ENCODE results near the gene SPTY2D1.
"Not testable (repeated sequence)": the region's sequence is repeated elsewhere in the genome, so short reads cannot be mapped to it uniquely, and the experiment has no call there.

SPTY2D1 gene

DNA sequence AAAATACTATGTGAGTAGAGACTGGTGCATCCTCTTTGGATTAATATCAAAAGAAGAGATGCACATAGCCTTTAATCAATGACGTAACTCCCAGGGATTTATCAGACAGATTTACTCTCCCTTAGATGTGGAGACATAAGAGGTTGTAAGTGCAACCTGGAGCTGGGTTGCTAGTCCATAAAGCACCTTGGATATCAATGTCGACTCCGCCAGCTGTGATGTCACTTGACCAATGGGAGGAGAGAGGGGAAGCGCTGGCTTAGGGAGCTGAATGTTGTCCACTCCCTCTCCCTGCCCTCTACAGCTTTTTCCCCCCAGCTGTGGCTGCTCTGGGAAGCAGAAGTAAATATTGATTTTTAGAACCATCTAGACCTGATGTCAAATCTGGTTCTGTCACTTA, 35.6 kb upstream of the SPTY2D1 start:
- DNase-seq (ENCODE audit: low read depth) = no peak
- no peak overlapping the region for H3K4me3 ChIP-seq (ENCODE audit: control insufficient read depth, low read depth, low read length)
- TF ChIP-seq, protein P1, sequence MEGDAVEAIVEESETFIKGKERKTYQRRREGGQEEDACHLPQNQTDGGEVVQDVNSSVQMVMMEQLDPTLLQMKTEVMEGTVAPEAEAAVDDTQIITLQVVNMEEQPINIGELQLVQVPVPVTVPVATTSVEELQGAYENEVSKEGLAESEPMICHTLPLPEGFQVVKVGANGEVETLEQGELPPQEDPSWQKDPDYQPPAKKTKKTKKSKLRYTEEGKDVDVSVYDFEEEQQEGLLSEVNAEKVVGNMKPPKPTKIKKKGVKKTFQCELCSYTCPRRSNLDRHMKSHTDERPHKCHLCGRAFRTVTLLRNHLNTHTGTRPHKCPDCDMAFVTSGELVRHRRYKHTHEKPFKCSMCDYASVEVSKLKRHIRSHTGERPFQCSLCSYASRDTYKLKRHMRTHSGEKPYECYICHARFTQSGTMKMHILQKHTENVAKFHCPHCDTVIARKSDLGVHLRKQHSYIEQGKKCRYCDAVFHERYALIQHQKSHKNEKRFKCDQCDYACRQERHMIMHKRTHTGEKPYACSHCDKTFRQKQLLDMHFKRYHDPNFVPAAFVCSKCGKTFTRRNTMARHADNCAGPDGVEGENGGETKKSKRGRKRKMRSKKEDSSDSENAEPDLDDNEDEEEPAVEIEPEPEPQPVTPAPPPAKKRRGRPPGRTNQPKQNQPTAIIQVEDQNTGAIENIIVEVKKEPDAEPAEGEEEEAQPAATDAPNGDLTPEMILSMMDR (conservative IDR thresholded peaks at IDR 0.05; ENCODE audit: control insufficient read depth, insufficient read depth, low read depth, low read length) = no peak

DNA sequence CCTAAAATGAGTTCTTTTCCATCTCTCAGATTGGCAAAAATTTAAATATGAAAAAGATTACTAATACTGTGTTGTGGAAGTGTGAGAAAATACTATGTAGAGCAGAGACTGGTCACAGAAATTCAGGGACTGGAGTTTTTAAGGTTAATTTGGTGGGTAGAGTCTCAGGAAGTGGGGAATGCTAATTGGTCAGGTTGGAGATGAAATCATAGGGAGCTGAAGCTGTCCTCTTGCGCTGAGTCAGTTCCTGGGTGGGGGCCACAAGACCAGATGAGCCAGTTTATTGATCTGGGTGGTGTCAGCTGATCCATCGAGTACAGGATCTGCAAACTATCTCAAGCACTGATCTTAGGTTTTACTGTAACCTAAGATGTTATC, 35.1 kb upstream of the SPTY2D1 start:
- H3K4me3 ChIP-seq (ENCODE audit: control insufficient read depth, low read depth, low read length) = no peak overlapping the region
- TF ChIP-seq, protein P1 (conservative IDR thresholded peaks at IDR 0.05; ENCODE audit: control insufficient read depth, insufficient read depth, low read depth, low read length) = no peak
- peak; percentile 40 for DNase-seq (ENCODE audit: low read depth)

DNA sequence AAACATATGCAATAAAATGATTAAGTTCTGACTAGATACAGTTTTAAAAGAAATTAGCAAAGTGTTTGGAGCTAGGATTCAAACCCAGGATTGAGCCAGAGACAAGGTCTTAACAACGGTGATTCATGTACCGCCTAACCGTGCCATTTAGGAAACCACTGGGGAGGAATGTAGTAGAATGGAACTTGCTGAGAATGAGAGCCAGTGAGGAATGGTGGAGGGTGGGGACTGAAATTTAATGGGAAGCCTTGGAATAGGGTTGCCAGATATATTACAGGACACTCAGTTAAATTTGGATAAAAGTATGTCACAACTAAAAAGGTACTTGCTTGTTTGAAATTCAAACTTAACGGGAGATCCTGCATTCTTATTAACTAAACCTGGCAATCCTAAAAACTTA, 34.0 kb upstream of the SPTY2D1 start:
- TF ChIP-seq, protein P1 (conservative IDR thresholded peaks at IDR 0.05; ENCODE audit: control insufficient read depth, insufficient read depth, low read depth, low read length) = no peak
- no peak for DNase-seq (ENCODE audit: low read depth)
- H3K4me3 ChIP-seq (ENCODE audit: control insufficient read depth, low read depth, low read length) = no peak overlapping the region

DNA sequence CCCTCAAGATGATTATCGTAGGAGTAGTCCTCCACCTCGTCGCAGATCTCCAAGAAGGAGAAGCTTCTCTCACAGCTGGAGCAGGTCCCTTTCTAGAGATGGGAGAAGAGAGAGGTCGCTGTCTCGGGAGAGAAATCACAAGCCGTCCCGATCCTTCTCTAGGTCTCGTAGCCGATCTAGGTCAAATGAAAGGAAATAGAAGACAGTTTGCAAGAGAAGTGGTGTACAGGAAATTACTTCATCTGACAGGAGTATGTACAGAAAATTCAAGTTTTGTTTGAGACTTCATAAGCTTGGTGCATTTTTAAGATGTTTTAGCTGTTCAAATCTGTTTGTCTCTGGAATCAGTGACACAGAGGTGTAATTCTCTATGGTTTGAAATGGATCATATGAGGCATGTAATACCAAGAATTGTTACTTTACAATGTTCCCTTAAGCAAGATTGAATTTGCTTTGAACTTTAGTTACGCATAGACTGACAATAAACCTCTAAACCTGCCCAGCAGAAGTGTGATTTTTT, 31.3 kb upstream of the SPTY2D1 start:
- H3K4me3 ChIP-seq (ENCODE audit: control insufficient read depth, low read depth, low read length); DNase-seq (ENCODE audit: low read depth): not testable (repeated sequence)

DNA sequence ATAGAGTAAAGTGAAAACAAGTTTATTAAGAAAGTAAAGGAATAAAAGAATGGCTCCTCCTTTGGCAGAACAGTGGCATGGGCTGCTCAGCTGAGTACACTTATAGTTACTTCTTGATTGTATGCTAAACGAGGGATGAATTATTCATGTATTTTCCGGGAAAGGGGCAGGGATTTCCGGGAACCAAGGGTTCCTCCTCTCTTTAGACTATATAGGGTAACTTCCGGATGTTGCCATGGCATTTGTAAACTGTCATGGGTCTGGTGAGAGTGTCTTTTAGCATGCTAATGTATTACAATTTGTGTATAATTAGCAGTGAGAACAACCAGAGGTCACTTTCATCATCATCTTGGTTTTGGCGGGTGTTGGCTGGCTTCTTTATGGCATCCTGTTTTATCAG, 23.5 kb upstream of the SPTY2D1 start:
- H3K4me3 ChIP-seq (ENCODE audit: control insufficient read depth, low read depth, low read length) = no peak overlapping the region
- TF ChIP-seq, protein P1 (conservative IDR thresholded peaks at IDR 0.05; ENCODE audit: control insufficient read depth, insufficient read depth, low read depth, low read length) = no peak
- DNase-seq (ENCODE audit: low read depth) = no peak

DNA sequence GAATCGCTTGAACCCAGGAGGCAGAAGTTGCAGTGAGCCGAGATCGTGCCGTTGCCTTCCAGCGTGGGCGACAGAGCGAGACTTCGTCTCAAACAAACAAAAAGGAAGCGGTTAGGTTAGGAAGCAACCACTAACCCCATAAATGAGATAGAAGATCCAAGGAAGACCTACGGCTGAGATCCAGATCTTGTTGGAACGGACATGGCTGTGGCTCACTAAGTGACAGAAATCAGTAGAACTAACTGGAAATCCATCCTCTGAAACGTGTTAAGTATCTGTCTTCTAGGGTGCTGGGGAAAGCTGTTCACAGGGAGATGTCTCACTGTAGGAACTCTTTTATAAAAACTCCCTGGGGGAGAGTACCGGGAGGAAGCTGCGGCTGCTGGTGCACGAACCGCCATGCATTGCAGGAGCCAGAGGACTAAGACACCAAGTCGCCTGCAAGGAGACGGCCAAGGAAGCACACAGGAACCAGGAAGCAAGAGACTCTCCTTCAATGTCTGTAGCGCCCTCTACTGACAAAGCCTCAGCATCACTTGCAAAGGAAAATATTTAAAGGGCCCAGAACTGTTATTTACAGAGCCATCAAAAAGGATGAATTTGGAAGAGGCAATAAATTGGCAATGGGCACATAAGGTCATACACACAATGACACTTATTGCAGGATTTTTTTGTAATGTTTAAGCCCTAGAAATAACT, 16.9 kb upstream of the SPTY2D1 start:
- TF ChIP-seq, protein P1 (conservative IDR thresholded peaks at IDR 0.05; ENCODE audit: control insufficient read depth, insufficient read depth, low read depth, low read length) = peak; percentile 79
- DNase-seq (ENCODE audit: low read depth) = peak; percentile 76
- H3K4me3 ChIP-seq (ENCODE audit: control insufficient read depth, low read depth, low read length) = no peak overlapping the region

DNA sequence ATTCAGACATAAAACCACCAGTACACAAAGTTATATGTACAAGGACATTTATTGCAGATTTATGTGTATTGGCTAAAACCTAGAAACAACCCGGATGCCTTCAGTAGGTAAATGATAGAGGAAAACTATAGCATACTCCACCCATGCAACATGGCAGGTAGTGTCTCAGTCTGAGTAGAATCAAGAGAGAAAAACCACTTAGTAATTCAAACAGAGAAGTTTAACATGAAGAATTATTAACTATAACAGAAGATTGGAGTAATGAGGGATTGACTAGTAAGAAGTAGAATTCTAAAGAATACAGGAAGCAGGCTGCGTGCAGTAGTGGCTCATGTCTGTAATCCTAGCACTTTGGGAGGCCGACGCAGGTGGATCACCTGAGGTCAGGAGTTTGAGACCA, 16.2 kb upstream of the SPTY2D1 start:
- TF ChIP-seq, protein P1 (conservative IDR thresholded peaks at IDR 0.05; ENCODE audit: control insufficient read depth, insufficient read depth, low read depth, low read length) = no peak
- DNase-seq (ENCODE audit: low read depth) = no peak
- no peak overlapping the region for H3K4me3 ChIP-seq (ENCODE audit: control insufficient read depth, low read depth, low read length)

DNA sequence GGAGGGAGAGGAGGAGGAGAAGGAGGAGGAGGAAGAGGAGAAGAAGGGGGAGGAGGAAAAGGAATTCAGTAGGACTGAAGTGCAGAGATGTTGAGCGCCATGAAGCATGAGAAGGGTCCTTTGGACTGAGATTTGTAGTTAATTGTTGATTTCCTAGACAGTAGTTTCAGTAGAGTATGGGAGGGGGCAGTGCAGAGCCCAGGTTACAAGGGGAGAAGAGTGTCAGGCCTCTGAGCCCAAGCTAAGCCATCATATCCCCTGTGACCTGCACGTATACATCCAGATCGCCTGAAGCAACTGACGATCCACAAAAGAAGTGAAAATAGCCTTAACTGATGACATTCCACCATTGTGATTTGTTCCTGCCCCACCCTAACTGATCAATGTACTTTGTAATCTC, 8.9 kb upstream of the SPTY2D1 start:
- not testable (repeated sequence) for DNase-seq (ENCODE audit: low read depth); H3K4me3 ChIP-seq (ENCODE audit: control insufficient read depth, low read depth, low read length)

Measured in fibroblast of mammary gland (primary cell).